ENCODE measurements around the gene ZNF70.

Gene ZNF70

GRCh38 chr22:23698673-23699235 lies 52.2 kb downstream of the ZNF70 start:
- no peak overlapping the region for H3K27ac ChIP-seq
- TF ChIP-seq CTCF (IDR thresholded peaks at IDR 0.05) = no peak
- H3K4me3 ChIP-seq = no peak overlapping the region
- no peak for DNase-seq (ENCODE audit: low spot score)

- Histone ChIP-seq H3K4me3 (no peak overlapping the region), H3K27ac (no peak overlapping the region)
- TF ChIP-seq CTCF (IDR thresholded peaks at IDR 0.05) = no peak
- DNase-seq (ENCODE audit: low spot score) = no peak
These were observed 52.8 kb downstream of the ZNF70 start for GRCh38 chr22:23698094-23698493.

- Histone ChIP-seq H3K4me3 (no peak overlapping the region), H3K27ac (no peak overlapping the region)
- no peak for DNase-seq (ENCODE audit: low spot score)
- TF ChIP-seq CTCF (IDR thresholded peaks at IDR 0.05) = no peak
These were observed 53.6 kb downstream of the ZNF70 start for GRCh38 chr22:23697031-23697970.

GRCh38 chr22:23696326-23696851 lies 54.5 kb downstream of the ZNF70 start:
- no peak for DNase-seq (ENCODE audit: low spot score)
- peak overlapping the region in 1 of 2 donors; percentile 22 for H3K27ac ChIP-seq
- no peak overlapping the region for H3K4me3 ChIP-seq
- no peak for TF ChIP-seq CTCF (IDR thresholded peaks at IDR 0.05)

- DNase-seq (ENCODE audit: low spot score) = no peak
- Histone ChIP-seq H3K27ac (no peak overlapping the region), H3K4me3 (no peak overlapping the region)
- TF ChIP-seq CTCF (IDR thresholded peaks at IDR 0.05) = no peak
These were observed 55.2 kb downstream of the ZNF70 start for GRCh38 chr22:23695571-23696325.

- H3K27ac ChIP-seq = no peak overlapping the region
These were observed 55.8 kb downstream of the ZNF70 start for GRCh38 chr22:23695141-23695540.

More at GRCh38 chr22:23695141-23695540, 55.8 kb downstream of the ZNF70 start:
- no peak overlapping the region for H3K4me3 ChIP-seq
- TF ChIP-seq CTCF (IDR thresholded peaks at IDR 0.05) = no peak
- no peak for DNase-seq (ENCODE audit: low spot score)

All from coronary artery (tissue), 2 donors.